Thoracic aorta (tissue), 2 donors: Measurements from ENCODE around the gene TFAP2B. TPM values are rescaled to one million over a fixed set of nuclear protein-coding genes. Genes with fewer than 3 reads are reported as not detected.
A peak's percentile ranks its signal among the peaks of the same experiment; 100 is the strongest.

Source experiments
- ATAC-seq: fragments of 150-250 bp; one replicate; pipeline ENCODE4 v1.8.0; 2017; ENCODE audit warnings: low read depth; ENCODE audit not compliant: insufficient number of reproducible peaks, low FRiP score
- DNase-seq: peaks from one replicate; pipeline ENCODE4 v3.0.0-alpha.2; 2020; ENCODE audit warnings: low spot score
- H3K27ac ChIP-seq, 2 donors: fragments of 200-600 bp; sonication (generic); 1 replicate in 1 of 2; 2 replicates in 1 of 2; pipeline ENCODE4 v1.5.1; 2016; ENCODE audit warnings: mild to moderate bottlenecking in 2 of 2, moderate library complexity in 2 of 2
- H3K27me3 ChIP-seq: fragments of 200-600 bp; sonication (generic); replicated peaks from 2 replicates; pipeline ENCODE4 v1.6.0; 2016; ENCODE audit warnings: mild to moderate bottlenecking; ENCODE audit not compliant: insufficient read depth
- H3K36me3 ChIP-seq: fragments of 200-600 bp; sonication (generic); one replicate; pipeline ENCODE4 v1.5.1; 2016
- H3K4me1 ChIP-seq, 2 donors: fragments of 200-600 bp; sonication (generic); 1 replicate in 1 of 2; 2 replicates in 1 of 2; pipeline versions ENCODE4 v1.5.1 to v1.6.0; 2016; ENCODE audit warnings: low read depth in 2 of 2, mild to moderate bottlenecking in 1 of 2; ENCODE audit not compliant: control insufficient read depth in 1 of 2
- H3K4me3 ChIP-seq: fragments of 200-600 bp; sonication (generic); 2 replicates; pipeline ENCODE4 v1.5.1; 2016; ENCODE audit warnings: mild to moderate bottlenecking
- H3K9me3 ChIP-seq: fragments of 200-600 bp; sonication (generic); 2 replicates; pipeline ENCODE4 v1.5.1; 2016
- total RNA-seq, 2 donors: library from RNA; depleted of rRNA; stranded (reverse); fragments of >200 nt; gene quantifications; one replicate each; pipeline versions ENCODE4 v1.1.0 to v1.2.3, GENCODE V29; 2016
- TF ChIP-seq, protein P1 (sequence below): fragments of 200-600 bp; sonication (generic); IDR thresholded peaks from one replicate; pipeline ENCODE4 v1.5.1; 2019; ENCODE audit warnings: antibody characterized with exemption

TFAP2B gene
- total RNA-seq, 2 donors from 2014 or later: 2.5 TPM; not detected in 1

DNA sequence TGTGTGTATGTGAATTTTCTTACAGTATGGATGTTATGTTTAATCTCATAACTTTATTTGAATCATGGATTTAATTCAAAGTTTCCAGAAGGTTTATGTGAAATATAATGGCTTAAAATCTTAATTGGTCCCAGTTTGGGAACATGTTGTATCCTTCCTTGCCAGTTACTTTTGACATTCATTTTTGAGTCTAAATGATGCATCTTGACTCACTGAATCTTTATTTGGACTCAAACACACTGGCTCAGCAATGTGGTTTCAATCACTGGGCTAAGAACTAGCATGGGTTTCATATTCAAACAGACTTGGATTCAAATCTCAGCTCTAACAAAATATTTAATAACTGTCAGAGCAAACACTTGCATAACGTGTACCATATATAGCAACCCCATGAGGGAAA lies 25.9 kb upstream of the TFAP2B start:
- Histone ChIP-seq H3K36me3 (no peaks in the 10 kb centered on the region), H3K4me1 (no peaks in the 10 kb centered on the region), H3K27me3 (no peaks in the 10 kb centered on the region), H3K4me3 (no peak overlapping the region), H3K27ac (no peak overlapping the region), H3K9me3 (no peaks in the 10 kb centered on the region)
- TF ChIP-seq, protein P1, sequence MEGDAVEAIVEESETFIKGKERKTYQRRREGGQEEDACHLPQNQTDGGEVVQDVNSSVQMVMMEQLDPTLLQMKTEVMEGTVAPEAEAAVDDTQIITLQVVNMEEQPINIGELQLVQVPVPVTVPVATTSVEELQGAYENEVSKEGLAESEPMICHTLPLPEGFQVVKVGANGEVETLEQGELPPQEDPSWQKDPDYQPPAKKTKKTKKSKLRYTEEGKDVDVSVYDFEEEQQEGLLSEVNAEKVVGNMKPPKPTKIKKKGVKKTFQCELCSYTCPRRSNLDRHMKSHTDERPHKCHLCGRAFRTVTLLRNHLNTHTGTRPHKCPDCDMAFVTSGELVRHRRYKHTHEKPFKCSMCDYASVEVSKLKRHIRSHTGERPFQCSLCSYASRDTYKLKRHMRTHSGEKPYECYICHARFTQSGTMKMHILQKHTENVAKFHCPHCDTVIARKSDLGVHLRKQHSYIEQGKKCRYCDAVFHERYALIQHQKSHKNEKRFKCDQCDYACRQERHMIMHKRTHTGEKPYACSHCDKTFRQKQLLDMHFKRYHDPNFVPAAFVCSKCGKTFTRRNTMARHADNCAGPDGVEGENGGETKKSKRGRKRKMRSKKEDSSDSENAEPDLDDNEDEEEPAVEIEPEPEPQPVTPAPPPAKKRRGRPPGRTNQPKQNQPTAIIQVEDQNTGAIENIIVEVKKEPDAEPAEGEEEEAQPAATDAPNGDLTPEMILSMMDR: no peak
- DNase-seq (no peak), ATAC-seq (no peak)

DNA sequence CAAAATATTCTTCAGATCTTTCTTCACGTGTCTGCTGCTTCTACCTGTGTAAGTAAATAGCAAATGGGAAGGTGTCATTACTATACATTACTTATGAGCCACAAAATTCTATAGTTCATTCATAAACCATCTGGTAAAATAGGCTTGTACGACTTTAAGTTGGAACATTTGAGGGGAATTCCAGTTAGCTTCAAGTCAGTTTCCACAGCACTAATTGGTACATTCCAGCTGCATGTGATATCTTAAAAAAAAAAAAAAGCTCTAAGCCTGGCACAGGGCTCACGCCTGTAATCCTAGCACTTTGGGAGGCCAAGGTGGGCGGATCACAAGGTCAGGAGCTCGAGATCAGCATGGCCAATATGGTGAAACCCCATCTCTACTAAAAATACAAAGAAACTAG lies 23.1 kb upstream of the TFAP2B start:
- Histone ChIP-seq H3K4me3 (no peak overlapping the region), H3K27ac (no peak overlapping the region), H3K4me1 (no peaks in the 10 kb centered on the region), H3K36me3 (no peaks in the 10 kb centered on the region), H3K27me3 (no peaks in the 10 kb centered on the region), H3K9me3 (no peaks in the 10 kb centered on the region)
- ATAC-seq (no peak), DNase-seq (no peak)
- TF ChIP-seq, protein P1: no peak

DNA sequence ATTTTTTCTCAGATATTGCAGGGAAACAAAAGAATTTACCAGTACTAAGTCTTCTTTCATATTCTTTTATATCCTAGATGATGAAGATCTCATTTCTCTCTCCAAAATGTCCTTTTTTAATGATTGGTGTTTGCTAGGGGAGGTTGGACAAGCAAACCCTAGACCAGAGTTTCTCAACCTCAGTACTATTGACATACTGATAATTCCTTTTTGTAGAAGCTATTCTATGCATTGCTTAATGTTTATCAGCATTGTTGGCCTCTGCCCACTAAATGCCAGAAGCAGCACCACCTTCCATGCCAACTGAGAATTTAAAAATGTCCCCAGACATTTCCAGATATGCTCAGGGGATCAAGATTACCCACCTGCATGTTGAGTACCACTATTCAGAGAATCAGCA lies 14.4 kb upstream of the TFAP2B start:
- no peak for DNase-seq
- Histone ChIP-seq H3K27ac (no peak overlapping the region), H3K36me3 (no peaks in the 10 kb centered on the region), H3K4me3 (no peak overlapping the region), H3K9me3 (no peaks in the 10 kb centered on the region), H3K4me1 (no peaks in the 10 kb centered on the region), H3K27me3 (no peaks in the 10 kb centered on the region)
- TF ChIP-seq, protein P1: no peak
- no peak for ATAC-seq

DNA sequence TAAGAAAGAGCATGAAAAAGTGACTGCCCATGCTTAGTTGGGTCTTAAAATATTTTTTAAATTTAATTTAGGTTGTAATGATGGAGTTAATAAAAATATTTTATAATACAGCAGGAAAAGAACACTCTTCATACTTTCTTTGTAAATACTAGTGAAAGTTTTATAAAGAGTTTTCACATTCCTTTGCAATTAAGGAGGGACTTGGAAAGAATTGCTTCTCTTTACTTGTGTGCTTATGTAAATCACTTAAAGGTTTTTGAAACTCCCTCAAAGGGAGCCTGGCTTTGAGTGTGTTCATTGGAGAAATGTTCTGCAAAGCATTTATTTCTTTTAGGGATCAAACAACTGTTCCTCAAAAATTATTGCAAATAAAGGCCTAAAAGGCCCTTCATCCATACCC lies 11.6 kb upstream of the TFAP2B start:
- no peaks in the 10 kb centered on the region for H3K27me3 ChIP-seq
- no peaks in the 10 kb centered on the region for H3K36me3 ChIP-seq

DNA sequence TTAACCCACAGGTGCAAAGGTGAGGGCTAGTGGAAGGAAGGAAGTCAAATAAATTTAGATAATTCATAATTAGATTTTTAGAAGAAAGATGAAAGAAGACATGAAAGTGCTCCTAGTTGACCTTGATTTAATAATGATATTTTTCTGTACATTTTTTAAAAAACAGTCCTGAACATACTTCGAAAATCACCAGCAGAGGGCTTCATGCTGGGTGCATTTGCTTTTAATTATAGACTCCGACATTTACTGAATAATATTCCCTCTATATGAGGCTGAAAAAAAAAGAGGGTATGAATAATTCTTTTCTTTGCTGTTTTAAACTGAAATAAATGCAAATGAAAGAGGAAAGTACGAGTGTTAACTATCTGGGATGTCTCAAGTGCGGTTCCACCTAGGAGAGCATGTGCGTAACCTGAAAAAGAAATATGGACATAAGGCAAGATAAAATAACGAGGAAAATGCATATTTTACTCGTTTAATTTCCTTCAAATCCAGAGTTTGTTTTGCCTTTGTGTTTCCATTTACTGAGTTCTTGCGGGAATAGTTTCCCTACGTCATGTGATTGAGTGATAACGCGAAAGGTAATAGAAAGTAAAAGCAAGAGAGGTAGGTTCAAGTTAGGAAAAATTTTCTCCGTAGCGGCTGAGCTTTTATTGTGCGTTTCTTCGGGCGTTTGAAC lies 3.1 kb upstream of the TFAP2B start:
- peak overlapping the region; percentile 70 for H3K4me3 ChIP-seq
- peaks cover 5% of the 10 kb centered on the region for H3K27me3 ChIP-seq

More for the DNA sequence above, 11.6 kb upstream of the TFAP2B start:
- DNase-seq (no peak), ATAC-seq (no peak)
- TF ChIP-seq, protein P1: no peak
- no peak overlapping the region for H3K27ac ChIP-seq
- H3K4me1 ChIP-seq: no peaks in the 10 kb centered on the region
- no peak overlapping the region for H3K4me3 ChIP-seq
- no peaks in the 10 kb centered on the region for H3K9me3 ChIP-seq

More for the DNA sequence above, 3.1 kb upstream of the TFAP2B start:
- Histone ChIP-seq H3K4me1 (peaks cover 8 to 16% of the 10 kb centered on the region in 2 donors), H3K36me3 (no peaks in the 10 kb centered on the region), H3K27ac (no peak overlapping the region), H3K9me3 (no peaks in the 10 kb centered on the region)
- DNase-seq (no peak), ATAC-seq (no peak)
- TF ChIP-seq, protein P1: no peak
